GM19324 (cell line): ENCODE measurements around the gene BICC1.

Experiments used
- ATAC-seq: cut with Tn5 transposase; IDR thresholded peaks from one replicate; pipeline ENCODE4 v1.9.1; 2021; ENCODE audit warnings: mild to moderate bottlenecking, moderate library complexity; ENCODE audit not compliant: unreplicated experiment, low FRiP score

BICC1 gene

GRCh38 chr10:58734664-58735063, 222.0 kb downstream of the BICC1 start:
- ATAC-seq, result no peak

- no peak for ATAC-seq
Observed at GRCh38 chr10:58735087-58735486, 222.4 kb downstream of the BICC1 start.

GRCh38 chr10:58740620-58741369, 228.1 kb downstream of the BICC1 start:
- ATAC-seq, result no peak

DNA sequence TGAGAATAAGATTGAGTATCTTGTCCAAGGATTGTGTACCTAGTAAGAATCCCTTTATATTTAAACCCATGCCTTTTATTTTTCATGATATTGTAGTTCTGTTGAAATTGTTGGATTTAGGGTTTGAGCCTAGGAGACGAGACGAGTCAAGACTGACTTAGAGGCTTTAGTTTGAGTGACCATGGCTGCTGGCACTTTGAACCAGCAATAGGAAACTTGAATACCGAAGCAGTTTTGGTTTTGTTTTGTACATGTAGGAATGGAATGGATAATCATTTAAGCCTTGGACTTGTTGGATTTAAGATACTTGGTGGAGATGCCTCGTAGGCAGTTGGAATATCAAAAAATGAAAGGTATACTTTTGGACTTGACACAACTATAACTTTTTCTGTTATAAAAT, 229.0 kb downstream of the BICC1 start:
- ATAC-seq, result no peak

DNA sequence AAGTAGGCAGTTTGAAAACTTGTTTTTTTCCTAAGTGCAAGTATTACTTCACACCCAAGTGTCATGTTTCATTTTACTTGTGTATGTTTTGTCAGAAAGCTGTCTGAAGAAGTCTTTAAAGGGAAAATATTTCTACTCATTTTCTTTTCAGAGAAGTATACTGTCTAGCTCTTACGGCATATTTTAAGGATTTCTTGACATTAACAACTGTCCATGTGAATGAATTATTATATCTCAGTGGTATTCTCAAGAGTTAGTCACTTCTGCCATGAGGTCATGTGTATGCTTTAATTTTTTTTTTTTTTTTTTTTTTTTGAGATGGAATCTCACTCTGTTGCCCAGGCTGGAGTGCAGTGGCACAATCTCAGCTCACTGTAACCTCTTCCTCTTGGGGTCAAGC, 229.5 kb downstream of the BICC1 start:
- no peak for ATAC-seq

- no peak for ATAC-seq
Observed at GRCh38 chr10:58743466-58744115, 230.9 kb downstream of the BICC1 start.

DNA sequence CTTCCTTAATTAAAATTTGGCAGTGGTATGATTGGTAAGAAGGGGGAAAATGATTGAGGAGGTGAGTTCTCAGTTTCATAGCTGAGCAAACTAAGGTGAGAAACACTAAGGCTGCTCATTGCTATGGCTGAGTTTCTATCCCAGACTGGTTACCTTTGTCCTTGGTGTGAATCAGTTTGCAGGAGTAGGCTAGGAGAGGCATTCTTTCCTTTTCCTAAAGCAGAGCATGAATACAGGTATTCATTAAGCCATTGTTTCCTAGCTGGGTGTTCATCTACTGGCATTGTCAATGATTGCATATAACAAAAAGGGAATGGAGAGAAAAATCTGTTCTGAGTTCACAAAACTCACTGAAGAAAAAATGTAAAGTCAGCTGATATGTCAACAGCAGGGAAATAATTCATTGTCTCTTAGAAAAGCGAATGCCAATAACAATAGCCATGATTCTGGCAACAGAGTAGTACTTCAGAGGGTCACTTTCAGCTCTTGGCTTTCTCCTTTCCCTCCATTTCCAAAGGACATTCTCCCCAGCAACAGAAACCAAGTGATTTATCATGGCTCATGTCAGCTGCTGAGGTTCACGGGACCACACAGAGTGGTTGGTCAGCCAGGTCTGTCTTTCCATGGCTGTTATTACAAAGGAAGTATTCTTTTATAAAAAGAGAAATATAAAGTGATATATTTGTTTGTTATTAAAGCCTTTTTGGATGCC, 234.0 kb downstream of the BICC1 start:
- no peak for ATAC-seq

- ATAC-seq, result no peak
Observed at GRCh38 chr10:58747687-58748086, 235.0 kb downstream of the BICC1 start.

DNA sequence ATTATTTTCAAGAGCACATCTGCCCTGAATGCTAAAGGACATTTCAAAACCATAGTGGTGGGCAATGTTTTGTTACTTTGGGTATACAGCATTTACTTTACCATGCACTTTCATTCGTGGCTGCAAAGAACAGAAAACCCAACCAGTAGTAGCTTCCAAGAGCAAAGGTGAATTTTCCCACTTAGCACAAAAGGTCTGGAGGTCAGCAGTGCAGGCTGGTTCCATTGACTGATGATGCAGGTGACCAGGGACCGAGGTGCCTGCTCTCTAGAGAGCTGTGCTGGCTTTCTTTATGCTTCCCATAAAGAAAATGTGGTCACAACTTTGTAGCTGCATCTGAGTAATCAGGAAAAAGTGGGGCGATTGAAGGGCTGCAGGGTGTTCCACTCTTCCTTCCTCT, 240.0 kb downstream of the BICC1 start:
- no peak for ATAC-seq

GRCh38 chr10:58753425-58753824, 240.8 kb downstream of the BICC1 start:
- no peak for ATAC-seq

- ATAC-seq, result no peak
Observed at GRCh38 chr10:58754469-58755339, 242.0 kb downstream of the BICC1 start.

DNA sequence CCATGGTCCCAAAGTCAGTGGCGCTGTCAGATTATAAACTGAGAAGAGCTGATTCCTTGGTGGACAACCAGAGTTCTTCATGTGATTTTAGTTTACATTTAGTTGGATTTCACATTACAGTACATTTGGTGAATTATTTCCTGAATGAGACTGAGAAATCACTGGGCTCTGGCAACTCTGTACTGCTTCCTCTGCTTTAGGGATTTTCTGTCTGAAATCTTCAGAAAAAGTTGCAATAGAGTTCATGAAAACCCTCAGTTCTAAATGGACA, 242.6 kb downstream of the BICC1 start:
- ATAC-seq, result no peak

GRCh38 chr10:58755677-58756076, 243.0 kb downstream of the BICC1 start:
- no peak for ATAC-seq

DNA sequence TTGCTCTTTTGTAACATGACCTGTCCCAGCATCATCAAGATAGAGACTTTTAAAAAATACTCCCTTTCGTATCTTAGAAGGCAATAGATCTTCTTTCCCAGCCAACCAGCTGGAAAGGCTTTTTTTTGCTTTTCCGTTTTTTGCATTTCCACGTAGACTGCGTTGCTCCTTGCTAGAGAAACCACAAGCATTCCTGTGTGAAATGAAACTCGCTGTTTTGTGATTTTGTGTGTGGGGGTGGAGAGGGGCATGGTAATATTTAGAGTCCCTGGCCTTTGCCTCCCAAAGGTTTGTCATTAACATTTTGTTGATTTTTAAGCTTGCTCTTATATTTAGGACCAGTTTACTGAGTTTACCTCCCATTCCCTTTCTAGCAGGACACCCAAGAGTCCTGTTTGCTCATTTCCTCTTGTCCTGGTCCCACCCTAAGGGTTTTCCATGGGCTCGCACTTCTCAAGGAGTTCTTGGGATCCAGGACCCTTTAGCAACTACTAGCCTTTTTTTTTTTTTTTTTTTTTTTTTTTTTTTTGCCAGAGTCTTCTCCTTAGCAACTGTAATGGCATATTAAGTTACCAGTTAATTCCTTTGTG, 243.6 kb downstream of the BICC1 start:
- no peak for ATAC-seq

- ATAC-seq, result no peak
Observed at GRCh38 chr10:58757352-58758065, 244.8 kb downstream of the BICC1 start.

GRCh38 chr10:58758321-58758720, 245.6 kb downstream of the BICC1 start:
- no peak for ATAC-seq

DNA sequence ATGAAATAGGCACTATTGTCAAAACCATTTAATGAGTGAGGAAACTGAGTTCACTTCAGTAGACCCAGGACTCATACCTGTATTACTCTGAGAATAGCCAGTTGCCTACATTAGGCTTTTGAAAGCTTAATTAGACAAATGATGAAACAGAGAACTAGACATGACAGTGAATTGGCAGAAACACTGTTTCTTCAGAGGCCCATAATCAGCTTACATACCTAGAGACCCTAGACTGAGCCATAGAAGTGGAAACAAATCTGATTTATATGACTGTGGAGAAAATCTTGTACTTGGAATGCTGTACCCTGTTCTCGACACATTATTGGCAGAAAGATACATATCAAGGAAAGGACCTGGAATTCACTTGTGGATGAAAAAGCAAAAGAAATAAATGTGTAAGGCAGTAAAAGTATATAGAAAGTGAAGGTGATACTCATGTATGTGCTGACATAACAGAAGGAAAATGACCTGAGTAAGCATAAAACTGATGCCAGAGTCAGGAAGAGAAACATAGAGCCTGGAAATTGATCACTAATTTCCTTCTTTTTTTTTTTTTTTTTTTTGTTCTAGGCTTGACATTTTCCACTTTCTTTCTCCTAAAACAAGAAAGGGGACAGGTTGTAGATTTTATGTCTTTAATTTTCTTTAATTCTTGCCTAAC, 251.5 kb downstream of the BICC1 start:
- no peak for ATAC-seq

- no peak for ATAC-seq
Observed at GRCh38 chr10:58765910-58766309, 253.2 kb downstream of the BICC1 start.

GRCh38 chr10:58767652-58768051, 255.0 kb downstream of the BICC1 start:
- ATAC-seq, result no peak
